Pancreas (tissue), 10 donors: ENCODE results near the gene SRRD. TPM values are rescaled to one million over a fixed set of nuclear protein-coding genes. Genes with fewer than 3 reads are reported as not detected.

Experiments
- ATAC-seq, 4 donors: fragments of 200-7000 bp; cut with Tn5 transposase; one replicate each; pipeline versions ENCODE4 v1.8.0 to v1.9.1; 2020; ENCODE audit warnings: mild to moderate bottlenecking in 4 of 4, moderate library complexity in 4 of 4
- DNase-seq, 6 donors: peaks; one replicate each; pipeline ENCODE4 v3.0.0-alpha.2; 2020
- FAIRE-seq: peaks from 2 replicates; lab custom pipeline; 2012; peaks lifted over from hg19 to GRCh38; lab: Jason Lieb, UNC
- H3K27ac ChIP-seq, 4 donors: fragments of 200-600 bp; sonication (generic); 1 replicate in 3 of 4; 2 replicates in 1 of 4; pipeline versions ENCODE4 v1.5.0 to v1.8.0; 2020
- H3K27me3 ChIP-seq, 4 donors: fragments of 200-600 bp; one replicate each; pipeline ENCODE4 v1.8.0; 2021
- H3K36me3 ChIP-seq, 3 donors: fragments of 200-600 bp; sonication (generic) in 1 of 3; one replicate each; pipeline versions ENCODE4 v1.5.0 to v1.8.0; 2020 to 2021
- H3K4me1 ChIP-seq, 3 donors: fragments of 200-600 bp; one replicate each; pipeline ENCODE4 v1.8.0; 2021
- H3K4me3 ChIP-seq, 4 donors: fragments of 200-600 bp; sonication (generic) in 2 of 4; one replicate each; pipeline versions ENCODE4 v1.5.0 to v1.8.0; 2020 to 2021
- H3K9me3 ChIP-seq, 4 donors: fragments of 200-600 bp; one replicate each; pipeline ENCODE4 v1.8.0; 2021
- WGBS, 2 donors: extraction: QIAGEN DNeasy Blood & Tissue Kit; methylation state at CpG; one replicate each; pipeline ENCODE4 v1.1.7; 2013; 5-methylcytosine and 5-hydroxymethylcytosine counted together
- intact Hi-C, 3 donors: fragments of 100-400 bp; cut with DNase I; formaldehyde crosslinking; loops; one replicate each; pipeline versions ENCODE4 v1.11.1 to v1.14.2; 2022
- polyA plus RNA-seq, 2 donors: library from polyadenylated mRNA; stranded (reverse); fragments of 200-250 nt; gene quantifications; one replicate each; pipeline ENCODE4 v1.2.3, GENCODE V29; 2013
- total RNA-seq, 6 donors: library from RNA; stranded (reverse); fragmentation: NEBNext Ultra II Directional in 4 of 6; extraction: Animal tissue kit (Norgen Biotek cat#: 25700) in 4 of 6; gene quantifications; one replicate each; pipeline versions ENCODE4 v1.2.1 to v1.2.4, GENCODE V29; 2021 to 2023
- TF ChIP-seq, protein P1 (sequence below), 4 donors: fragments of 200-600 bp; sonication (generic) in 3 of 4; IDR thresholded peaks; one replicate each; pipeline versions ENCODE4 v1.5.0 to v1.8.0; 2021; ENCODE audit warnings: antibody characterized with exemption in 4 of 4
- donor health status: healthy with polysubstance abuse.
- donor health status: DM: no; HTN: no; CAD: no; lungs with moderate emphysema.
- donor health status: DM: no; HTN: no; CAD: no.
- donor health status: control.
- donor health status: control.
- donor health status: Bipolar disorder and iron deficiency.
- donor health status: DM: yes; HTN: yes; CAD: no.
- donor health status: DM: no; HTN: no; CAD: no.
- donor health status: DM: no; HTN: no; CAD: no.
- donor health status: DM: yes; HTN: yes; CAD: no.

The SRRD gene
- total and polyA plus RNA-seq, 8 donors: 6.3 to 13.6 (median 10.8) TPM

DNA sequence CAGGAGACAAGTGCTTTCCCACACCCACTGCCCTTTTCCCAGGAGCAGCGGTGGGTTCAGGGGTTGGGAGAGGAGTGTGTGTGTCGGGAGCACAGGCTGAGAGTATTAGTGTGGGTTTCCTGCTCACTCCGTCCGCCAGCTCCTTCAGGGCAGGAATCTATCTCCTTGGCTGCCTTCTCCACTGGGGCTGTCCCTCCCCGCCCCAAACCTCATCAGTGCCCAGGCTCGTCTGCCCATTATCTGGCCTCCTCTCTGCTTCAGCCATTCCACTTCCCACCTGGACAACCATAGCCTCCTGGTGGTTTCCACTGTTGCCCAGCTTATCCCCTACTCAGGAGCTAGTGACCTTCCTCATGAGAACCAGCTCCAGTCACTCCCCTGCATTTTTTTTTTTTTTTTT, 34.7 kb upstream of the SRRD start:
- FAIRE-seq: no peak
- Histone ChIP-seq H3K27me3 (no peaks in the 10 kb centered on the region), H3K27ac (no peak overlapping the region), H3K36me3 (peaks cover 0 to 30% (median 0%) of the 10 kb centered on the region in 3 donors), H3K4me3 (no peak overlapping the region), H3K4me1 (no peaks in the 10 kb centered on the region), H3K9me3 (no peaks in the 10 kb centered on the region)
- no peak for DNase-seq
- intact Hi-C loops: no loop called here
- ATAC-seq: no peak
- TF ChIP-seq, protein P1, sequence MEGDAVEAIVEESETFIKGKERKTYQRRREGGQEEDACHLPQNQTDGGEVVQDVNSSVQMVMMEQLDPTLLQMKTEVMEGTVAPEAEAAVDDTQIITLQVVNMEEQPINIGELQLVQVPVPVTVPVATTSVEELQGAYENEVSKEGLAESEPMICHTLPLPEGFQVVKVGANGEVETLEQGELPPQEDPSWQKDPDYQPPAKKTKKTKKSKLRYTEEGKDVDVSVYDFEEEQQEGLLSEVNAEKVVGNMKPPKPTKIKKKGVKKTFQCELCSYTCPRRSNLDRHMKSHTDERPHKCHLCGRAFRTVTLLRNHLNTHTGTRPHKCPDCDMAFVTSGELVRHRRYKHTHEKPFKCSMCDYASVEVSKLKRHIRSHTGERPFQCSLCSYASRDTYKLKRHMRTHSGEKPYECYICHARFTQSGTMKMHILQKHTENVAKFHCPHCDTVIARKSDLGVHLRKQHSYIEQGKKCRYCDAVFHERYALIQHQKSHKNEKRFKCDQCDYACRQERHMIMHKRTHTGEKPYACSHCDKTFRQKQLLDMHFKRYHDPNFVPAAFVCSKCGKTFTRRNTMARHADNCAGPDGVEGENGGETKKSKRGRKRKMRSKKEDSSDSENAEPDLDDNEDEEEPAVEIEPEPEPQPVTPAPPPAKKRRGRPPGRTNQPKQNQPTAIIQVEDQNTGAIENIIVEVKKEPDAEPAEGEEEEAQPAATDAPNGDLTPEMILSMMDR (IDR thresholded peaks at IDR 0.05): no peak
- 84 to 88% methylated on average over 6 of the region's 6 CpGs for WGBS, 2 donors

DNA sequence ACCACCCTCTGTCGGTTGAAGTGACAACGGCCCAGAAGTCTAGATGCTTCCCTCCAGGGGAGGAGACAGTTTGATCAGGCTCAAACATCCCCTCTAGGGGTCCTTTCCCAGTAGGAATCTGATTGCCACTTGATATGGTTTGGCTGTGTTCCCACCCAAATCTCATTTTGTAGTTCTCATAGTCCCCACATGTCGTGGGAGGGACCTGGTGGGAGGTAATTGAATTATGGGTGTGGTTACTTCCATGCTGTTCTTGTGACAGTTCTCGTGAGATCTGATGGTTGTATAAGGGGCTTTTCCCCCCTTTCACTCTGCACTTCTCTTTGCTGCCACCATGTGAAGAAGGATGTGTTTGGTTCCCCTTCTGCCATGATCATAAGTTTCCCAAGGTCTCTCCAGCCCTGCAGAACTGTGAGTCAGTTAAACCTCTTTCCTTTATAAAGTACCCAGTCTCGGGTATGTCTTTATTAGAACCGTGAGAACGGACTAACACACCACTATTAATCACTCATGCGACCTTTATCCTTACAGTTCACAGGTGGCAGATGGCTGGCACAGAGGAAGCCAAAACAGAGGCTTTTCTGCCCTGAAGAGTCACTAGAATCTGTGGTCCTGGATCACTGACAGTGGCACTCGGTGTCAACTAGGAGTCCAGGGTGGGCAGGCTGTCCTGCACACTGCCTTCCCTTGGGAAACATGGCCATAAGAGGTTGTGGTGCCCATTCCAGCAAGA, 33.1 kb upstream of the SRRD start:
- intact Hi-C loops: no loop called here
- Histone ChIP-seq H3K36me3 (peaks cover 0 to 34% (median 0%) of the 10 kb centered on the region in 3 donors), H3K27ac (no peak overlapping the region), H3K27me3 (no peaks in the 10 kb centered on the region), H3K4me3 (no peak overlapping the region), H3K9me3 (no peaks in the 10 kb centered on the region), H3K4me1 (no peaks in the 10 kb centered on the region)
- ATAC-seq (no peak), DNase-seq (no peak), FAIRE-seq (no peak)
- 84 to 86% methylated on average over 9 of the region's 9 CpGs for WGBS, 2 donors
- TF ChIP-seq, protein P1 (IDR thresholded peaks at IDR 0.05): no peak

DNA sequence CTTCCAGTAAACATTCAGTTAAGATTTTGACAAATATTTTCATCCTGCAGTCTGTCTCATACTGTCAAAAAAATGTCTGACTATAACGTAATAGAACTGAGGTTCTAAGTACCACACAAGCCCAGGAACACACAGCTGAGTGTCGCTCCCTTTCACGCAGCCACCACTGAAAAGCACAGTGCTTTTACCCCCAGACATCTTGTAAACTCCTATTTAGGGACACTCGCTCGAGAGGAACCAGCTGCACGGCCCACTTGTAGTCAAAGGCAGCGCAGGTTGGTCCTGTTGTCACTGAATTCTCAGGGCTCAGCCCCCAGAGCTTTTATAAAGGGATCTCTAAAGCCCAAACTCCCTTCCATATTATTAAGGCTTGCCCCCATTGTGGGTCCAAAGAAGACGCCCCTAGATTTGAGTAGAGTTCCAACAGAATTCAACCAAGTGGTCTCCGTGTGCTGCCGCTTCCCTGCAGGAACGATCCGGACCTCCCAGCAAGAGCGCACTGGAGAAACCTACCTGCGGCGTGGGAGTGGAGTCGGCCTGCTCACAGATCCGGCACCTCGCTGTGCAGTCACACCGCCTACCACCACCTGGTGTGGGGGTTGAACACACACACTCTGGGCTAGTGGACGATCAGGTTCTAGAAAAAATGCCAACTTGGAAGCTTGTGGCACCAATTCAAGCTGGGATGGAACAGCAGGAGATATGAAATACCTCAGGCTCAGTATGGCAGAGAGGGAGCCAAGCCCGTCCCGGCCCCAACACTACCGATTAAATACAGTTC, 31.3 kb upstream of the SRRD start:
- no peaks in the 10 kb centered on the region for H3K4me1 ChIP-seq
- peaks cover 0 to 40% (median 3%) of the 10 kb centered on the region in 3 donors for H3K36me3 ChIP-seq
- no peak for ATAC-seq
- H3K27me3 ChIP-seq: no peaks in the 10 kb centered on the region
- 91 to 94% methylated on average over 23 of the region's 23 CpGs for WGBS, 2 donors
- no peak for DNase-seq
- H3K9me3 ChIP-seq: no peaks in the 10 kb centered on the region
- H3K4me3 ChIP-seq: no peak overlapping the region
- intact Hi-C loops: no loop called here
- H3K27ac ChIP-seq: no peak overlapping the region
- TF ChIP-seq, protein P1 (IDR thresholded peaks at IDR 0.05): no peak
- no peak for FAIRE-seq

DNA sequence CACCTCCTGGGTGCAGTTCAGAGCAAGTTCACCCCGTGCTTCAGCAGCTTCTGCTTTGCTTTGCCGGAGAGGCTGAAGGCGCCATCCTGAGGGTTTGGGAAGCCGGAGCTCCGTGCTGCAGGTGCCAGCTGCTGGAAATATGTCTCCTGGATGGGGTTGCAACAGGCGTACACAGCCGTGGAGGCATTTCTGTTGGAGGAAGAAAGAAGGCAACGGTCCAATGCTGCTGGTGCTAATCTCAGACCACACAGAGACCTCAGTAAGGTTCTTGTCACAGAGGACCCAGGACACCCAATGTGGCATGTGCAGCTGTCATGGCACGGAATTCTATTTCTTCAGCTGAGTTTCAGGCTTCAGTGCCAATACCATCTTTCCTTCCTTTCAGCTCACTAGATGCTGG, 30.5 kb upstream of the SRRD start:
- no peaks in the 10 kb centered on the region for H3K9me3 ChIP-seq
- ATAC-seq: no peak
- intact Hi-C loops: no loop called here
- WGBS, 2 donors: 91 to 93% methylated on average over 9 of the region's 9 CpGs
- TF ChIP-seq, protein P1 (IDR thresholded peaks at IDR 0.05): no peak
- no peak for DNase-seq
- H3K27me3 ChIP-seq: no peaks in the 10 kb centered on the region
- peaks cover 0 to 47% (median 8%) of the 10 kb centered on the region in 3 donors for H3K36me3 ChIP-seq
- H3K4me3 ChIP-seq: no peak overlapping the region
- no peaks in the 10 kb centered on the region for H3K4me1 ChIP-seq
- no peak for FAIRE-seq
- no peak overlapping the region for H3K27ac ChIP-seq
